Measurements from ENCODE around the gene KAT8.
"Not testable (repeated sequence)": the region's sequence is repeated elsewhere in the genome, so short reads cannot be mapped to it uniquely, and the experiment has no call there.

Gene KAT8

GRCh38 chr16:31134091-31134571 is 16.7 kb downstream of the KAT8 start:
- DNase-seq: no peak

DNA sequence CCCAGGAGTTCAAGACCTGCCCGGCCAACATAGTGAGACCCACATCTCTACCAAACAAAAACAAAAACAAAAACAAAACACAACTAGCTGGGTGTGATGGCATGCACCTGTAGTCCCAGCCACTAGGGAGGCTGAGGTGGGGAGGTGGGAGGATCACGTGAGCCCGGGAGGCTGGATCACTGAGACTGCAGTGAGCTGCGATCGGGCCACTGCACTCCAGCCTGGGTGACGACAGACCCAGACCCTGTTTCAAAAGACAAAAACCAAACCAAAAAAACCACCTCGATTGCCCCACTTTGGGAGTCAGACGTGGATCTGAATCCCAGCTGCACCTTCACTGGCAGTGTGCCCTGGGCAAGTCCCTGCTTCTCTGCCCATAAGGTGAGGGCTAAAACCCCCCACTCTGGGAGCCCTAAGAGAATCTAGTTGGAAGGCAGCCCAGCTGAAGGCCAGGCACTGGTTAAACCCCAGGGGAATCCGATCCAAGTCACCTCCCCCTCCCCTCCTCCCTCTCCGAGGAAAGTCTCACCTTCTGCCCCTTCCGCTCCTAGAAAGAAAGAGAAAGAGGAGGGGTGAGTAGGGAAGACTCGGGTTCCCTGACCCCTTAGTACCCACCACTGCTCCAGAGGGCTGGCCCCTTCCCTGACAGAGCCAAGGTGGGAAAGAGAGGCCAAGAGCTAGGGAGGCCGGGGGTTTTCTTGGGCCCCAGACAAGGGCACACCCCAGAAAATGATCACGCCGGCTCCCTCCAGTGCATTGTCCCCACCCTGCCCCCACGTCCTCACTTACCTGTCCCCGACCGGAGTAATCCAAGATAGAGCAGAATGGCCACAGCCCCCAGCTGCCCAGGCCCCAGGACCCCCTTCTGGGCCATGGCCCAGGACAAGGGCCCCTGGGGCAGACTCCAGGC is 17.4 kb downstream of the KAT8 start:
- DNase-seq: no peak

- no peak for DNase-seq
These were observed 18.2 kb downstream of the KAT8 start, which contains the start of gene PRSS8 for GRCh38 chr16:31135535-31136286. Gene PRSS8, minus strand, starts transcription at chr16:31135727. Its CDS starts 229 bp downstream, at chr16:31135498.

DNA sequence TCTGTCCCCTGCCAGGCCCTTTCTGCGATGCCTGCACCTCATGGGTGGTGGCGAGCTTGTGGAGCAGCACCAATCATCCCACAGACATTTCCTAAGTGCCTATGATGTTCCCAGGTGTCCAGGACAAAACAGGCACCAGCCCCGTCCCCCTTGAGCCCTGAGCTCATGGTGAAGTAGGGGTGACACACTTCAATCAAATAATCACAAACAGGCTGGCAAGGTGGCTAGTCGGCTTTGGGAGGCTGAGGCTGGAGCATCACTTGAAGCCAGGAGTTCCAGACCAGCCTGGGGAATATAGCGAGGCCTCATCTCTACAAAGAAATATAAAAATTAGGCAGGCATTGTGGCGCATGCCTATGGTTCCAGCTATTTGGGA is 18.8 kb downstream of the KAT8 start:
- DNase-seq: no peak

DNA sequence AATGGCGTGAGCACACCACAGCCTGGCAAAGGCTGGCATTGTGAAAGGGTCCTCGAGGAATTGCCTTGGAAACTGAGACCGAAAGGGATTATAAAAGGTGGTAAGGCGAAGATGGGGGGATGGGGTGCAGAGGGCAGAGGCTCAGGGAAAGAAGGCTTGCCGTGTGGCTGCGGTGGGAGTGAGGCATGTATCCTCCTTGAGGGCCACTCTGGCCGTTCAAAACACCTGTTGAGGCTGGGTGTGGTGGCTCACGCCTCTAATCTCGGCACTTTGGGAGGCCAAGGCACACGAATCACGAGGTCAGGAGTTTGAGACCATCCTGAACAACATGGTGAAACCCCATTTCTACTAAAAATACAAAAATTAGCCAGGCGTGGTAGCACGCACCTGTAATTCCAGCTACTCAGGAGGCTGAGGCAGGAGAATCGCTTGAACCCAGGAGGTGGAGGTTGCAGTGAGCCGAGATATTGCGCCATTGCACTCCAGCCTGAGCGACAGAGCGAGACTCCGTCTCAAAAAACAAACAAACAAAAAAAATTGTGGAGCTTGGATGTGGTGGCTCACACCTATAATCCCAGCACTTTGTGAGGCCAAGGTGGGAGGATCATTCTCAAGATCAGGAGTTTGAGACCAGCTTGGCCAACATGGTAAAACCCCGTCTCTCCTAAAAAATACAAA is 19.5 kb downstream of the KAT8 start:
- not testable (repeated sequence) for DNase-seq

GRCh38 chr16:31138621-31139578 is 21.4 kb downstream of the KAT8 start:
- no peak for DNase-seq

DNA sequence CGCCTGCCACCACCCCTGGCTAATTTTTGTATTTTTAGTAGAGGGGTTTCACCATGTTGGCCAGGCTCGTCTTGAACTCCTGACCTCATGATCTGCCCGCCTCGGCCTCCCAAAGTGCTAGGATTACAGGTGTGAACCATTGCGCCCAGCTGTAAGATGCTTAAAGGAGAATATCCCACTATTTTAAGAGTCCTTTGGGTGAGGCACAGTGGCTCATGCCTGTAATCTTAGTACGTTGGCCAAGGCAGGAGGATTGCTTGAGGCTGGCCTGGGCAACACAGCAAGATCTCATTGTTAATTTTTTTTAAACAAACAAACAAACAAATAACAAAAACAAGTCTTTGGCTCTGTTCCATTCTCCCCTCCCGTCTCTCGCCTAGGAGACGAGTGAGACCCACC is 23.6 kb downstream of the KAT8 start:
- DNase-seq: not testable (repeated sequence)

- DNase-seq: no peak
These were observed 24.1 kb downstream of the KAT8 start for GRCh38 chr16:31141489-31142108.

DNA sequence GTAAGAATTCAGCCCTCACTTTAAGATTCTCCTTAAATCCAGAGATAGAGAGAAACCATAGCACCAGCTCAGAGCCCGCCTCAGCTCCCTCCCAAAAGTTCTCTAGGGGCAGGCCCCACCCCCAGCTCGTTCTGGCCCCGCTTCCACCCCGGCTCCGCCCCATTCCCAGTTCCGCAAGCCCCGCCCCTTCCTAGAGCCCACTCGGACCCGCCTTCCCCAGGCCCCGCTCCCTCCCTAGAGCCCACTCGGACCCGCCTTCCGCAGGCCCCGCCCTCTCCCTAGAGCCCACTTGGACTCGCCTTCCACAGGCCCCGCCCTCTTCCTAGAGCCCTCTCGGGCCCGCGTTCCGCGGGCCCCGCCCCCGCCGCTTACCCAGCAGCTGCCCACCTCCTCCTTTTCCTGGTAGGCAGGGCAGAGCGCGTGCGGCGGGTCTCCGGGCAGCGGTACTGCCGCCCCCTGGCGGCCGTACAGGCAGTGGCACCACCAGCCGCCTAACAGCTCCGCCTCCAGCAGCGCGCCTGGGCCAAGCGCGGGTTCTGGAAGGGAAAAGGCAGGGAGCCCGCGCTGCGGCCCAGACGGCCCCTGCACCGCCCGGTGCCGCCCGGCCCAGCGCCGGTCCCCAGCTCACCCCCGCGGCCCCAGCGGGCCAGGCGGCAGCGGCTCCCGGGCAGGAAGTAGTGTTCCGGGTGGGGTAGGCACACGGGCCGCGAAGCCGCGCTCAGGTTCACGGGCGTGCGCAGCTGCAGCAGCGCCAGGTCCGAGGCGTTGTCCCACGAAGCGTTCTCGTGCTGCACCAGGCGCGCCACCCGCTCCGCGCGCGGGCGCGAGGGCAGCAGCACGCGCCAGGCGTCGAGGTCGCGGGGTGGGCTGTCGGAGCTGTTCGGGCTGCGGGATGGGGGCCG is 24.9 kb downstream of the KAT8 start:
- peak; percentile 98 for DNase-seq

DNA sequence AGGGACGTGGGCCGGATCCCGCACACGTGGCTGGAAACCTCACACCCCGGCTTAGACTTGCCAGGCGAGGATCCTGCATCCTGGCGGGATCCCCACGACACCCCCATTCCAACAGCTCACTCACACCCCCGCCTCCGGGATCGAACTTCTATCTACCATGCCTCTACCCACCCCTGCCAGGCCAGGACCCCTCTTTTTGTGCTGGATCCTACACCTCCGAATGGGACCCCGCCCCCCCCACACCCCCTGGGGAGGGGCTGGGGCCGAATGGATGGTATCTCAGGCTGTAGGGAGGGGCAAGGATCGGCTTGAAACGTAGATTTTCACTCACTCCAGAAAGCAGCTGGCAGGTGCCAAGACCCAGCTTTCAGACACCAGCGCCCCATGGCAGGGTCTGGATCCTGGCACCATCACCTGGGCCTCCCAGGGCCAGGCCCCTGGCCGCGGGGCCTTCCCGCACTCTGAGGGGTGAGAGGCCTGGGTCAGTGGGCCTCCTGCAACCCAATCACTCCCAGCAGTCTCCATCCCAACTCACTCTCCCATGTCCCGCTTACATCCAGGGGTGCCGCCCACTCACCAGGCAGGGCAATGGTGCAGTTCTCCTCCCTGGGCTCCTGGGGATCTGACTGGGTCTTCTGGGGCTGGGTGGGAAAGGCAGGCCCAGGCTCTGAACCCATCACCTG is 25.7 kb downstream of the KAT8 start:
- DNase-seq: no peak

DNA sequence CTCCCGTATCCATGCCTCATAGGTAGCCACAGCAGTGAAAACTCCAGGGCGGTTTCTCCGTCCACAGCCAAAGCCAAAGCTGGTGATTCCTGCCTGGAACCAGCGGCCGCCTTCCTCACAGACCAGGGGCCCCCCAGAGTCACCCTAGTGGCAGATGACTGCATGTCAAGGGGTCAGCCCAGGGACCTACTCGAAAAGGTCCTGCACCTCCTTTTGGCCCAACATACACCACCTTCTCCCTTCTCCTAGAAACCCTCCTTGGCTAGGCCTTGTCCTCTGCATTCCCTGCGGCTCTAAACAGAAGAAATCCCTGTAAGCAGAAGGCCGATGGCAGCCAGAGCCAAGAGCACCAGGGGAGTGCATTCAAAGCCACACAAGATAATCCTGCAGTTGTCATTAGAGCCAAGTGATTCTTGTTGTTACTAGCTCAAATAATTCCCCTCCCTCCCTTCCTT is 26.3 kb downstream of the KAT8 start:
- DNase-seq: no peak

GRCh38 chr16:31144418-31144817 is 27.0 kb downstream of the KAT8 start:
- not testable (repeated sequence) for DNase-seq

DNA sequence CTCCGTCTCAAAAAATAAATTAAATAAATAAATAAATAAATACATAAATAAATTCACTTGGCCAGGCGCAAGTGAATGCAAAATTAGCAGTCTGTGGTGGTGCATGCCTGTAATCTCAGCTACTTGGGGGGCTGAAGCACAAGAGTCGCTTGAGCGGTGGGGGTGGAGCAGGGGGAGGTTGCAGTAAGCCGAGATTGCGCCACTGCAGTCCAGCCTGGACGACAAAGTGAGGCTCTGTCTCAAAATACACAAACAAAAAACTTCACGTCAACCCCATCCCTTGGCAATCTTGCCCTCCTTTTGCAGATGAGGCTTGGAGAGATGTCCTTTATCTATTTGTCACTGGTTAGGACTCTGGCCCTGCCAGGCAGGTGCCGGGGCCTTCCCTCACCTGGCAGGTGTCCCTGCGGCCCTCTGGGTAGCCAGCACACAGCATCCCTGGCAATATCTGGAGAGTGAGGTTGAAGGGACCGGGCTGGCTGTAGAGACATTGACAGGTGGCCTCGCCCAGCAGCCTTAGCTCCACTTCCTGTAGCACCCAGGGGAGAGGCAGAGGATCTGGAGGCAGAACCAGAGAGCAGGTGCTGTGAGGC is 28.0 kb downstream of the KAT8 start:
- no peak for DNase-seq

- no peak for DNase-seq
These were observed 30.1 kb downstream of the KAT8 start for GRCh38 chr16:31147574-31147973.

- no peak for DNase-seq
These were observed 30.8 kb downstream of the KAT8 start for GRCh38 chr16:31148281-31148728.

GRCh38 chr16:31148896-31149295 is 31.4 kb downstream of the KAT8 start:
- DNase-seq: no peak

DNA sequence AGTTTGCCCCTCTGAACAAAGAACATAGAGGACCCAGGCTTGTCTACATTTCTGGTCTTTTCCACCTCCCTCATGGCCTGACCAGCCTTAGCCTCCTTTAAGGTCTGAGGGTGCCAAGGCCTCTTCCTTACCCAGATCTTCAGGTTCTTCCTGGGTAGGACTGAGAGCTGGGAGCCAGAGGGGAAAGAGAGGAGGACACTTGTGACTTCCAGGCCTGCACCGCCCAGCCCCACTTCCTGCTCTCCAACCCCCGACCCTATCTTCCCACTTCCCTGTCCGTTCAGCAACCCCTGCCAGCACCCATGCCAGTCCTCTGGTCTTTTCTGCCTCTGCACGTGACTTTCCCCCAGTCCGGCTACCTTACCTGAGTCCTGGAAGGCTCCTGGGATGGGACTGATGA is 31.9 kb downstream of the KAT8 start:
- DNase-seq: no peak

DNA sequence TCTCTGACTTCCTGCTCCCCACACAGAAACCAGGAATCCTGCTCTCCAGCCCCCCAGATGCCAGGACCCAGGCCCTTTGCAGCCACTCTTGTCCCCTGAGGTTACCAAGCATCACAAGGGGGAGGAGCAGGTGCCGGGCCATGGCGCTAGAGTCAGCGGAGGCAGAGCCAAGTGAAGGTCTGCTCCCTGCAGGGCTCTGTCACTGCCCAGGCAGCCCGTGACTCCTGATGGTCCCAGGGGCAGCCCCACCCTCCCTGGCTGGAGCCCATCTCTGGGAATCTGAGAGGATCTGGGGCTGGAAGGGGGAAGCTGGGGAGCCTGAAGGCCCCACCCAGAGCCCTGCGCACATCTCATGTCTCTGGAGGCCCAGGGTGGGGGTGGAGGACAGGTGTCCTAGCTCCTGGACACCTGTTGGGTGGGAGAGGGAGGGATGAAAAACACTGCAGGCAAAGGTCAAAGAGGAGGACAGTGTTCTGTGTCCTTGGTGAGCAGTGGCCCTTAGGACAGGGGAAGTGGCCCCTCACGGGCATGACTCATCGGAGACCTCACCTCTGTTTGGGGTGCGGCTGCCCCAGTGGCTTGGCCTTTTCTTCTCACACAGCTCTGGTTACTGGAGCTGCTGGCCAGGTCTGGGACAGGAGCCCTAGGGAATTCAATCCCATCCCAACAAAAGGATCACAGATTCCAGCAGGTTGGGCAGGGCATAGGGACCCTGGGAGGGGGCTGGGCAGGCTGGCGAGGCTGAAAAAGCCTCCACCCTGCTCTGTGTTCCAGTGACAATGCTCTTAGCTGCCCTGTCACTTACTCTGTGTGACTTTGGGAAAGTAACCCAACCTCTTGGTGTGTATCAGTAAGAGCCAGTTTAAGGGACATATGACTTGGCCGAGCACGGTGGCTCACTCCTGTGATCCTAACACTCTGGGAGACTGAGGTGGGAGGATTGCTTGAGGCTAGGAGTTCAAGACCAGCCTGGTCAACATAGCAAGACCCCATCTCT is 32.7 kb downstream of the KAT8 start, which contains the start of gene PRSS36:
Gene PRSS36 (minus strand): TSS at position 173 of the 997 bp plus-strand sequence. CDS start 31 bp downstream, at position 142.
- DNase-seq: no peak

Measured in NK-92 treated with Interleukin-12 subunit alpha and Interleukin-12 subunit beta, amount 100 ng/mL, for 24 hours (cell line).